Left lung (tissue), 10 donors: ENCODE results near the gene NUDT8. TPM values are rescaled to one million over a fixed set of nuclear protein-coding genes. Genes with fewer than 3 reads are reported as not detected.

Source experiments
- ATAC-seq: fragments of 200-7000 bp; cut with Tn5 transposase; one replicate; pipeline ENCODE4 v1.9.1; 2020; ENCODE audit warnings: moderate library complexity
- DNase-seq, 4 donors: peaks; one replicate each; pipeline ENCODE4 v3.0.0-alpha.2; 2013 to 2020
- H3K27ac ChIP-seq, 2 donors: fragments of 200-600 bp; sonication (generic) in 1 of 2; one replicate each; pipeline versions ENCODE4 v1.5.0 to v1.8.0; 2020 to 2021
- H3K27me3 ChIP-seq, 2 donors: fragments of 200-600 bp; sonication (generic) in 1 of 2; one replicate each; pipeline versions ENCODE4 v1.5.0 to v1.8.0; 2020 to 2021
- H3K36me3 ChIP-seq, 2 donors: fragments of 200-600 bp; sonication (generic) in 1 of 2; one replicate each; pipeline versions ENCODE4 v1.5.0 to v1.8.0; 2020 to 2021
- H3K4me1 ChIP-seq, 2 donors: fragments of 200-600 bp; one replicate each; pipeline ENCODE4 v1.8.0; 2021
- H3K4me3 ChIP-seq, 2 donors: fragments of 200-600 bp; sonication (generic) in 1 of 2; one replicate each; pipeline versions ENCODE4 v1.5.0 to v1.8.0; 2020 to 2021; ENCODE audit warnings: mild to moderate bottlenecking in 1 of 2
- H3K9me3 ChIP-seq, 2 donors: fragments of 200-600 bp; sonication (generic) in 1 of 2; one replicate each; pipeline versions ENCODE4 v1.5.0 to v1.8.0; 2020 to 2021
- intact Hi-C, 2 donors: fragments of 100-400 bp; cut with DNase I; formaldehyde crosslinking; loops; one replicate each; pipeline versions ENCODE4 v1.11.2 to v1.14.2; 2022
- polyA plus RNA-seq, 6 donors: library from polyadenylated mRNA; unstranded; fragments of 120-200 nt; gene quantifications; one replicate each; pipeline ENCODE4 v1.2.1, GENCODE V29; 2013; ENCODE audit not compliant: insufficient read length in 6 of 6
- total RNA-seq, 2 donors: library from RNA; stranded (reverse); fragmentation: NEBNext Ultra II Directional; extraction: Animal tissue kit (Norgen Biotek cat#: 25700); gene quantifications; one replicate each; pipeline ENCODE4 v1.2.1, GENCODE V29; 2021
- TF ChIP-seq, protein P1 (sequence below), 2 donors: fragments of 200-600 bp; sonication (generic) in 1 of 2; IDR thresholded peaks; one replicate each; pipeline versions ENCODE4 v1.5.0 to v1.8.0; 2021; ENCODE audit warnings: antibody characterized with exemption in 2 of 2
- donor health status: DM: no; HTN: yes; CAD: no.
- donor health status: DM: no; HTN: no; CAD: no.

Gene NUDT8
- total and polyA plus RNA-seq, 8 donors: 3.8 to 18.1 (median 5.6) TPM

DNA sequence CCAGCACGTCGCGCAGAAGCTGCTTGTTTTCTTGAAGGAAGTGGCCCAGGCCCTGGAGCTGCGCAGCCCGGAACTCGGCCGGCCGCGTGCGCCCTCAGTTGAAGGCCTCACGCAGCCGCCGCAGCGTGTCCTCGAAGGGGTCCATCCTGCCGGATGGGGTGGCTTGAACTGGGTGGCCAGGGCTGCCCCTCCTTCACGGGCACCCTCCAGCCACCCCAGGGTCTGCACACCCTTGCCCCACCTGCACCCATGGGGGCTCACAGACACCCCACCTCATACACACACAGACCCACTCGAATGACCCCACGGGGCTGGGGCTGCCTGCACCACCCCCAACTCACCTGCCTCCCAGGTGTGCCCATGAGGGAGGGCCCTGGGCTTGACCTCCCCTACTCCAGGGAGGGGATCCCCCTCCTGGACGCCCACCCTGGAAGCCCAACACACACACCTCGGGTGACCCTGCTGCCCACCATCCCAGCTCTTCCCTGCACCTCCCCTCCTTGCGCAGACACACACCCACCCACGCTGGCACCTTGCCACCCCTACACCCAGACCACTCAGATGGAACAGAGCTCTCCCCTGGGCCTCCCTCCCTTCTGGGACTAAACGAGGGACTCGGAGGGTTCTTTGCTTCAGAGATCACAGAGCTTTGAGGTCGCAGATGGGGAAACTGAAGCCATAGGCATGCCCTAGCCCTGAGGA, 37.9 kb upstream of the NUDT8 start:
- no peaks in the 10 kb centered on the region for H3K36me3 ChIP-seq
- H3K4me1 ChIP-seq: no peaks in the 10 kb centered on the region
- no peak overlapping the region for H3K27ac ChIP-seq
- DNase-seq (no peak), ATAC-seq (no peak)
- no peak overlapping the region for H3K4me3 ChIP-seq
- H3K9me3 ChIP-seq: no peaks in the 10 kb centered on the region
- intact Hi-C loops: no loop called here
- H3K27me3 ChIP-seq: peaks cover 0 to 6% of the 10 kb centered on the region in 2 donors
- TF ChIP-seq, protein P1, sequence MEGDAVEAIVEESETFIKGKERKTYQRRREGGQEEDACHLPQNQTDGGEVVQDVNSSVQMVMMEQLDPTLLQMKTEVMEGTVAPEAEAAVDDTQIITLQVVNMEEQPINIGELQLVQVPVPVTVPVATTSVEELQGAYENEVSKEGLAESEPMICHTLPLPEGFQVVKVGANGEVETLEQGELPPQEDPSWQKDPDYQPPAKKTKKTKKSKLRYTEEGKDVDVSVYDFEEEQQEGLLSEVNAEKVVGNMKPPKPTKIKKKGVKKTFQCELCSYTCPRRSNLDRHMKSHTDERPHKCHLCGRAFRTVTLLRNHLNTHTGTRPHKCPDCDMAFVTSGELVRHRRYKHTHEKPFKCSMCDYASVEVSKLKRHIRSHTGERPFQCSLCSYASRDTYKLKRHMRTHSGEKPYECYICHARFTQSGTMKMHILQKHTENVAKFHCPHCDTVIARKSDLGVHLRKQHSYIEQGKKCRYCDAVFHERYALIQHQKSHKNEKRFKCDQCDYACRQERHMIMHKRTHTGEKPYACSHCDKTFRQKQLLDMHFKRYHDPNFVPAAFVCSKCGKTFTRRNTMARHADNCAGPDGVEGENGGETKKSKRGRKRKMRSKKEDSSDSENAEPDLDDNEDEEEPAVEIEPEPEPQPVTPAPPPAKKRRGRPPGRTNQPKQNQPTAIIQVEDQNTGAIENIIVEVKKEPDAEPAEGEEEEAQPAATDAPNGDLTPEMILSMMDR (IDR thresholded peaks at IDR 0.05): no peak

- ATAC-seq: no peak
- intact Hi-C loops: no loop called here
- H3K4me3 ChIP-seq: no peak overlapping the region
- TF ChIP-seq, protein P1 (IDR thresholded peaks at IDR 0.05): no peak
- no peak overlapping the region for H3K27ac ChIP-seq
- peaks cover 0 to 6% of the 10 kb centered on the region in 2 donors for H3K27me3 ChIP-seq
- H3K4me1 ChIP-seq: no peaks in the 10 kb centered on the region
- no peak for DNase-seq
- H3K9me3 ChIP-seq: no peaks in the 10 kb centered on the region
- H3K36me3 ChIP-seq: no peaks in the 10 kb centered on the region
Measured at GRCh38 chr11:67666676-67667489, 37.1 kb upstream of the NUDT8 start.

DNA sequence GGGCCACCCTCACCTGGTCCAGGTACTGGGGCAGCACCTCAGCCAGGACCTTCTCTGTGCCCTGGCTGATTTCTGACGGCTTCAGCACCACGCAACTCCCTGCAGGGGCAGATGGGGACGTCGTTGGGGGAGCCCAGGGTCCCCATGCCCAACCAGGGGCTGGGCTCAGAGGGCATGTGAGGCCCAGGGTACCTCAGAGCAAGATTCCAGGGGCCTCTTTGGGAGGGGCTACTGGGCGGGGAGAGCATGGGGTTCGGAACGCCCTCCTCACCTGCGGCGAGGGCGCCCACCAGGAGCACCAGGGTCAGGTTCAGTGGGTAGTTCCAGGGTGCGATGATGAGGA, 36.5 kb upstream of the NUDT8 start:
- Histone ChIP-seq H3K27me3 (peaks cover 0 to 6% of the 10 kb centered on the region in 2 donors), H3K36me3 (no peaks in the 10 kb centered on the region), H3K27ac (no peak overlapping the region), H3K4me3 (no peak overlapping the region), H3K9me3 (no peaks in the 10 kb centered on the region), H3K4me1 (no peaks in the 10 kb centered on the region)
- no peak for DNase-seq
- no peak for ATAC-seq
- TF ChIP-seq, protein P1 (IDR thresholded peaks at IDR 0.05): no peak
- intact Hi-C loops: no loop called here

DNA sequence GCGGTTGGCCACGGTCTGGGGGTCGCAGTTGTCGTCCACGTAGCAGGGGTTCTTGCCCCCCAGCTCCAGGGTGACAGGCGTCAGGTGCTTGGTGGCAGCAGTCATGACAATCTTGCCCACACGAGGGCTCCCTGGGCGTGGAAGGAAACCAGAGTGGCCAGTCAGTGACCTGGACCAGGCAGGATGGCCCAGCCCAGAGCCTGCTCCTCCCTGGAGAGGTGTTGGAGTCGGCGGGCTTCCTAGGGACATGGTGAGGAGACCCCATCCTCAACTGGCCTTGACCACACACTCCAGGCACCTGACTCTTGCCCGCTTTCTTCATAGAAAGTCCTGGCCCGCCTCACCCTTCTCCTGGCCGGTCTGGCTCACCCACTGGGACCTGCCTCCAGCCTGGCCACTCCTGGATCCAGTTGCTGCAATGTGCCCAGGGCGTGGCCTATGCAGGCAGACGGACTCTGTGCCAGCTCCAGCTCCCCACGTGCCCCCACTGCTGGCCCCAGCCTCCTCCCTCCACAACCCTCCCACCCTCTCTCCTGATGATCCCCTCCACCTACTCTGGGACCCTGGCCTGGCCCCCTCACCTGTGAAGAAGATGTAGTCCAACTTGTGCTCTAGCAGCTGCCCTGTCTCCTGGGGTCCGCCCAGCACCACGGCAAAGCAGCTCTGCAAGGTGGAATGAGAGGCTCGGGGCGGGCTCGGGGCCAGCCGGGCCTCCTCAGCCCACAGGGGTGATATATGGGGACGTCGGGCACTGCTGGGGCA, 36.0 kb upstream of the NUDT8 start:
- intact Hi-C loops: no loop called here
- ATAC-seq: peak; percentile 87
- no peaks in the 10 kb centered on the region for H3K36me3 ChIP-seq

More for the DNA sequence above, 36.0 kb upstream of the NUDT8 start:
- no peak overlapping the region for H3K4me3 ChIP-seq
- no peaks in the 10 kb centered on the region for H3K4me1 ChIP-seq
- no peaks in the 10 kb centered on the region for H3K9me3 ChIP-seq
- peak in 1 of 4 donors; percentile 81 for DNase-seq
- no peak overlapping the region for H3K27ac ChIP-seq
- TF ChIP-seq, protein P1 (IDR thresholded peaks at IDR 0.05): no peak
- peaks cover 0 to 3% of the 10 kb centered on the region in 2 donors for H3K27me3 ChIP-seq
